Neural cell (in vitro differentiated cells): ENCODE data around the gene LRRC4B. TPM values are rescaled to one million over a fixed set of nuclear protein-coding genes. Genes with fewer than 3 reads are reported as not detected.
A peak's percentile ranks its signal among the peaks of the same experiment; 100 is the strongest.

Experiments used
- H2AFZ ChIP-seq: fragments of 200-600, 300-800 bp; sonication (generic), shearing (Covaris generic); 2 replicates; pipeline ENCODE4 v1.6.0; 2014; ENCODE audit warnings: low read depth, mild to moderate bottlenecking, antibody characterized with exemption, low read length, moderate library complexity
- H3F3A ChIP-seq: fragments of 200-600 bp; shearing (Covaris generic); 2 replicates; pipeline ENCODE4 v1.6.1; 2016; ENCODE audit warnings: mild to moderate bottlenecking, moderate library complexity, mixed read lengths, antibody characterized with exemption, low read length; ENCODE audit not compliant: insufficient read depth, poor library complexity, severe bottlenecking
- H3K27ac ChIP-seq: fragments of 200-600, 300-800 bp; sonication (generic), shearing (Covaris generic); 2 replicates; pipeline ENCODE4 v1.5.1; 2014; ENCODE audit warnings: mild to moderate bottlenecking, low read length, moderate library complexity
- H3K27me3 ChIP-seq: fragments of 300-800, 200-600 bp; sonication (generic), shearing (Covaris generic); 2 replicates; pipeline ENCODE4 v1.6.0; 2014; ENCODE audit warnings: mild to moderate bottlenecking, low read depth, low read length, moderate library complexity; ENCODE audit not compliant: insufficient read depth
- H3K36me3 ChIP-seq: fragments of 300-800, 200-600 bp; sonication (generic), shearing (Covaris generic); 2 replicates; pipeline ENCODE4 v1.5.1; 2014; ENCODE audit warnings: mild to moderate bottlenecking, antibody characterized with exemption, low read length, moderate library complexity; ENCODE audit not compliant: insufficient read depth
- H3K4me2 ChIP-seq: fragments of 300-800, 200-600 bp; sonication (generic), shearing (Covaris generic); 2 replicates; pipeline ENCODE4 v1.6.0; 2014; ENCODE audit warnings: mild to moderate bottlenecking, low read length
- H3K4me3 ChIP-seq: fragments of 300-800, 200-600 bp; sonication (generic), shearing (Covaris generic); 2 replicates; pipeline ENCODE4 v1.5.1; 2014; ENCODE audit warnings: mild to moderate bottlenecking, low read length, moderate library complexity
- H3K79me2 ChIP-seq: fragments of 200-600 bp; shearing (Covaris generic); replicated peaks from 2 replicates; pipeline ENCODE4 v1.6.0; 2014; ENCODE audit warnings: mild to moderate bottlenecking, low read length, moderate library complexity; ENCODE audit not compliant: insufficient read depth
- H3K9ac ChIP-seq: fragments of 300-800, 200-600 bp; sonication (generic), shearing (Covaris generic); 2 replicates; pipeline ENCODE4 v1.6.1; 2016; ENCODE audit warnings: mild to moderate bottlenecking, low read length, mixed read lengths
- H3K9me2 ChIP-seq: fragments of 200-600 bp; shearing (Covaris generic); 2 replicates; pipeline ENCODE4 v1.6.1; 2016; ENCODE audit warnings: mild to moderate bottlenecking, low read length, mixed read lengths; ENCODE audit not compliant: insufficient read depth
- H3K9me3 ChIP-seq: fragments of 200-600, 300-800 bp; sonication (generic), shearing (Covaris generic); 2 replicates; pipeline ENCODE4 v1.6.1; 2016; ENCODE audit warnings: mild to moderate bottlenecking, mixed run types, low read length, moderate library complexity, mixed read lengths
- H4K20me1 ChIP-seq: fragments of 200-600 bp; shearing (Covaris generic); 2 replicates; pipeline ENCODE4 v1.6.1; 2016; ENCODE audit warnings: mild to moderate bottlenecking, mixed run types; ENCODE audit not compliant: insufficient read depth
- EP300 ChIP-seq: fragments of 450-650 bp; conservative IDR thresholded peaks from 2 replicates; pipeline ENCODE4 v1.6.1; 2014; ENCODE audit warnings: antibody characterized with exemption, mild to moderate bottlenecking, moderate library complexity; ENCODE audit not compliant: poor library complexity, severe bottlenecking
- MXI1 ChIP-seq: fragments of 450-650 bp; conservative IDR thresholded peaks from 2 replicates; pipeline ENCODE4 v1.6.1; 2014; ENCODE audit warnings: antibody characterized with exemption, mild to moderate bottlenecking; ENCODE audit not compliant: poor library complexity, severe bottlenecking
- POLR2AphosphoS5 ChIP-seq: IDR thresholded peaks from 2 replicates; pipeline ENCODE4 v1.6.1; 2012
- SMC3 ChIP-seq: fragments of 450-650 bp; conservative IDR thresholded peaks from 2 replicates; pipeline ENCODE4 v1.6.1; 2014; ENCODE audit warnings: antibody characterized with exemption, mild to moderate bottlenecking, moderate library complexity; ENCODE audit not compliant: poor library complexity
- TAF1 ChIP-seq: IDR thresholded peaks from 2 replicates; pipeline ENCODE4 v1.6.1; 2012; ENCODE audit warnings: low read depth
- polyA plus RNA-seq: library from polyadenylated mRNA; depleted of rRNA; stranded (reverse); fragments of >200 nt; gene quantifications from 2 replicates; pipeline ENCODE4 v1.2.3, GENCODE V29; 2014
- TF ChIP-seq, protein P1 (sequence below): fragments of 450-650 bp; IDR thresholded peaks from 2 replicates; pipeline ENCODE4 v1.5.1; 2014; ENCODE audit warnings: antibody characterized with exemption, mild to moderate bottlenecking, moderate library complexity; ENCODE audit not compliant: poor library complexity, severe bottlenecking

The LRRC4B gene
- polyA plus RNA-seq, 1 donor from 2014 or later: 83.1 TPM

DNA sequence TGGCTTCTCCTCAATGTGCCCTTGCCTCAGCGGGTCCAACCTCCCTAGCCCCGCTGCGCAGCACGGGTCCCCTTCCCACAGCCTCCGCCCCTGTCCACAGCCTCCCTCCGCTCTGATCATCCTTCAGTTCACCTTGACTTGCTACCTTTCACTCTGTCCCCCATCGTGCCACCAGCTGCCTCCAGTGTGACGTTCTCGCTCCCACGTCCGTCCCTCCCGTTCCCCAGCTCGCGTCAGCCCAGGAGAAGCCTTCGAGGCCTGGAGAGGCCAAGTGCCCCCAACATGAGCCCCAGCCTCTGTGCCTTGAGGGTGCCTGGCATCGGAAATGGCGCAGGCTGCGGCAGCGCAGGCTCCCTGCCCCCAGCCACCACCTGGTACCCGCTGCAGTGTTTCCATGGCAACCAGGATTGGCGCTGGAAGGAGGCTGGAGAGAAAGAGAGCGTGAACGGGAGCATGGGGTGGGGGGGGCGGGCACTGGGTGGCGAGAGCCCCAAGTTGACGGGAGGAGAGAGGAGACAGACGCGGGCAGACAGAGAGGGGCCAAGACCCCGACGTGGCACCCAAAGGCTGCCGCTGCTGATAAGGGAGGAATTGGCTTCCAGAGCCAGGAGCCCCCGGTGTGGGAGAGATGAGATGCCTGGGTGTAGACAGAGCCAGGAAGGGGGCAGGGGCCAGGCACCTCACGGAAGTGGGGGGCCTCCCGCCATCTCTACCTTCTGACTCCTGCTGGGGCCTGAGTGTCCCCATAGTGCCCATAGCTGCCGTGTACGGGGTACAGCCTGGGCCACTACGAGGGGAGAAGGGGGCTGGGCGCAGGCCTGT lies 53.7 kb downstream of the LRRC4B start:
- Histone ChIP-seq H3K9me3 (peaks cover 5% of the 10 kb centered on the region), H3K9me2 (no peaks in the 10 kb centered on the region), H3K9ac (peak overlapping the region; percentile 35), H3K27ac (peak overlapping the region; percentile 74), H3K4me3 (peak overlapping the region; percentile 47), H3K27me3 (no peaks in the 10 kb centered on the region), H2AFZ (no peak overlapping the region), H3F3A (no peaks in the 10 kb centered on the region), H3K36me3 (peaks cover 10% of the 10 kb centered on the region), H4K20me1 (no peaks in the 10 kb centered on the region), H3K4me2 (no peak overlapping the region), H3K79me2 (no peaks in the 10 kb centered on the region)
- TF ChIP-seq, protein P1, sequence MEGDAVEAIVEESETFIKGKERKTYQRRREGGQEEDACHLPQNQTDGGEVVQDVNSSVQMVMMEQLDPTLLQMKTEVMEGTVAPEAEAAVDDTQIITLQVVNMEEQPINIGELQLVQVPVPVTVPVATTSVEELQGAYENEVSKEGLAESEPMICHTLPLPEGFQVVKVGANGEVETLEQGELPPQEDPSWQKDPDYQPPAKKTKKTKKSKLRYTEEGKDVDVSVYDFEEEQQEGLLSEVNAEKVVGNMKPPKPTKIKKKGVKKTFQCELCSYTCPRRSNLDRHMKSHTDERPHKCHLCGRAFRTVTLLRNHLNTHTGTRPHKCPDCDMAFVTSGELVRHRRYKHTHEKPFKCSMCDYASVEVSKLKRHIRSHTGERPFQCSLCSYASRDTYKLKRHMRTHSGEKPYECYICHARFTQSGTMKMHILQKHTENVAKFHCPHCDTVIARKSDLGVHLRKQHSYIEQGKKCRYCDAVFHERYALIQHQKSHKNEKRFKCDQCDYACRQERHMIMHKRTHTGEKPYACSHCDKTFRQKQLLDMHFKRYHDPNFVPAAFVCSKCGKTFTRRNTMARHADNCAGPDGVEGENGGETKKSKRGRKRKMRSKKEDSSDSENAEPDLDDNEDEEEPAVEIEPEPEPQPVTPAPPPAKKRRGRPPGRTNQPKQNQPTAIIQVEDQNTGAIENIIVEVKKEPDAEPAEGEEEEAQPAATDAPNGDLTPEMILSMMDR: no peak
- no peak for TF ChIP-seq EP300
- TF ChIP-seq POLR2AphosphoS5: no peak
- TF ChIP-seq TAF1: no peak
- no peak for TF ChIP-seq SMC3

- Histone ChIP-seq H3F3A (no peaks in the 10 kb centered on the region), H3K4me2 (no peak within 1 kb of the TSS), H3K36me3 (peaks cover 7% of the 10 kb centered on the region), H3K27me3 (no peaks in the 10 kb centered on the region), H2AFZ (no peak within 1 kb of the TSS), H3K79me2 (no peaks in the 10 kb centered on the region), H3K9ac (peak within 1 kb of the TSS; percentile 35), H3K27ac (peak within 1 kb of the TSS; percentile 100), H3K9me2 (no peaks in the 10 kb centered on the region), H3K4me3 (peak within 1 kb of the TSS; percentile 47), H3K9me3 (peaks cover 4% of the 10 kb centered on the region), H4K20me1 (no peaks in the 10 kb centered on the region)
- TF ChIP-seq TAF1 (no peak), EP300 (no peak), POLR2AphosphoS5 (peak; percentile 6), MXI1 (no peak)
Observed at GRCh38 chr19:50513746-50514345, 54.4 kb downstream of the LRRC4B start, which contains the start of gene ASPDH. ASPDH (minus strand) TSS chr19:50513913; CDS start chr19:50513823, 90 bp downstream.

- no peaks in the 10 kb centered on the region for H3K9me2 ChIP-seq
- H3K4me2 ChIP-seq: no peak overlapping the region
- no peaks in the 10 kb centered on the region for H4K20me1 ChIP-seq
- no peaks in the 10 kb centered on the region for H3K9me3 ChIP-seq
- no peak overlapping the region for H2AFZ ChIP-seq
- no peaks in the 10 kb centered on the region for H3F3A ChIP-seq
- no peaks in the 10 kb centered on the region for H3K27me3 ChIP-seq
- no peaks in the 10 kb centered on the region for H3K79me2 ChIP-seq
- H3K4me3 ChIP-seq: peak overlapping the region; percentile 47
- peak overlapping the region; percentile 35 for H3K9ac ChIP-seq
- TF ChIP-seq SMC3 (no peak), POLR2AphosphoS5 (peak; percentile 10)
- no peaks in the 10 kb centered on the region for H3K36me3 ChIP-seq
- peak overlapping the region; percentile 100 for H3K27ac ChIP-seq
Observed at GRCh38 chr19:50512999-50513745, 55.1 kb downstream of the LRRC4B start.
